CD14-positive monocyte (primary cell): ENCODE measurements around the gene ITSN1. TPM values are rescaled to one million over a fixed set of nuclear protein-coding genes. Genes with fewer than 3 reads are reported as not detected.

ENCODE experiments used
- DNase-seq, 3 donors: peaks; one replicate each; pipeline ENCODE4 v3.0.0-alpha.2; 2011 to 2022
- H2AFZ ChIP-seq: 2 replicates; pipeline ENCODE4 v1.6.0; 2012; ENCODE audit warnings: mild to moderate bottlenecking, low read depth, low read length, inconsistent platforms; ENCODE audit not compliant: insufficient read depth, poor library complexity, severe bottlenecking
- H3K27ac ChIP-seq, 2 donors: 1 replicate in 1 of 2; 2 replicates in 1 of 2; pipeline ENCODE4 v1.5.1; 2012 to 2013; ENCODE audit warnings: low read length in 2 of 2, control low read depth in 1 of 2, inconsistent platforms in 1 of 2, low read depth in 1 of 2, mild to moderate bottlenecking in 1 of 2
- H3K27me3 ChIP-seq, 2 donors: one replicate each; pipeline versions ENCODE4 v1.6.0 to v1.6.1; 2011 to 2013; ENCODE audit warnings: low read length in 2 of 2; ENCODE audit not compliant: control insufficient read depth in 2 of 2, insufficient read depth in 2 of 2
- H3K36me3 ChIP-seq, 2 donors: replicated peaks in 1 of 2; 1 replicate in 1 of 2; 2 replicates in 1 of 2; pipeline versions ENCODE4 v1.5.1 to v1.6.1; 2012 to 2013; ENCODE audit warnings: low read length in 2 of 2, control low read depth in 1 of 2, inconsistent platforms in 1 of 2, mild to moderate bottlenecking in 1 of 2; ENCODE audit not compliant: insufficient read depth in 2 of 2, control insufficient read depth in 1 of 2
- H3K4me1 ChIP-seq, 2 donors: 1 replicate in 1 of 2; 2 replicates in 1 of 2; pipeline versions ENCODE4 v1.5.1 to v1.6.1; 2012 to 2013; ENCODE audit warnings: low read length in 2 of 2, control low read depth in 1 of 2, inconsistent platforms in 1 of 2, mild to moderate bottlenecking in 1 of 2, moderate library complexity in 1 of 2; ENCODE audit not compliant: insufficient read depth in 2 of 2, control insufficient read depth in 1 of 2
- H3K4me2 ChIP-seq: replicated peaks from 2 replicates; pipeline ENCODE3; 2012; ENCODE audit warnings: low read length, moderate library complexity, mild to moderate bottlenecking; ENCODE audit not compliant: poor library complexity, severe bottlenecking; ENCODE audit errors: extremely low read depth
- H3K4me3 ChIP-seq, 3 experiments: fragments of 200-600 bp in 1 of 3; sonication (generic) in 1 of 3; replicated peaks in 1 of 3; 1 replicate in 2 of 3; 2 replicates in 1 of 3; pipeline ENCODE4 v1.5.1; 2011 to 2013; ENCODE audit warnings: low read length in 3 of 3, mild to moderate bottlenecking in 3 of 3, control low read depth in 2 of 3, low read depth in 2 of 3, inconsistent platforms in 1 of 3, moderate library complexity in 1 of 3
- H3K79me2 ChIP-seq: 2 replicates; pipeline ENCODE4 v1.6.0; 2012; ENCODE audit warnings: mild to moderate bottlenecking, control low read depth, inconsistent platforms, low read length, moderate library complexity; ENCODE audit not compliant: insufficient read depth
- H3K9ac ChIP-seq: 2 replicates; pipeline ENCODE4 v1.6.0; 2017; ENCODE audit warnings: low read length, mild to moderate bottlenecking; ENCODE audit not compliant: insufficient read depth, poor library complexity, severe bottlenecking
- H3K9me3 ChIP-seq, 2 donors: replicated peaks in 1 of 2; 1 replicate in 1 of 2; 2 replicates in 1 of 2; pipeline versions ENCODE4 v1.5.1 to v1.6.1; 2012 to 2013; ENCODE audit warnings: low read length in 2 of 2, control low read depth in 1 of 2; ENCODE audit not compliant: control insufficient read depth in 1 of 2, insufficient read depth in 1 of 2
- H4K20me1 ChIP-seq: 2 replicates; pipeline ENCODE4 v1.6.0; 2012; ENCODE audit warnings: mild to moderate bottlenecking, low read length, control low read depth, moderate library complexity; ENCODE audit not compliant: insufficient read depth
- H3K27ac Mint-ChIP-seq, 7 donors: one replicate each; pipeline ENCODE4 v1.8.0; 2020; ENCODE audit warnings: mild to moderate bottlenecking in 7 of 7, mixed read lengths in 7 of 7, moderate library complexity in 6 of 7, inconsistent platforms in 2 of 7
- H3K27me3 Mint-ChIP-seq, 3 donors: one replicate each; pipeline ENCODE4 v1.8.0; 2021 to 2022; ENCODE audit warnings: low read depth in 3 of 3, mild to moderate bottlenecking in 3 of 3, mixed read lengths in 3 of 3, moderate library complexity in 3 of 3, inconsistent platforms in 1 of 3
- H3K36me3 Mint-ChIP-seq, 2 donors: one replicate each; pipeline ENCODE4 v1.8.0; 2020; ENCODE audit warnings: mixed read lengths in 2 of 2, inconsistent platforms in 1 of 2, mild to moderate bottlenecking in 1 of 2
- H3K4me1 Mint-ChIP-seq: one replicate; pipeline ENCODE4 v1.8.0; 2020; ENCODE audit warnings: mild to moderate bottlenecking, mixed read lengths
- H3K4me3 Mint-ChIP-seq, 2 donors: one replicate each; pipeline ENCODE4 v1.8.0; 2020; ENCODE audit warnings: mild to moderate bottlenecking in 2 of 2, mixed read lengths in 2 of 2, moderate library complexity in 1 of 2
- H3K9me3 Mint-ChIP-seq, 7 donors: one replicate each; pipeline ENCODE4 v1.8.0; 2020 to 2022; ENCODE audit warnings: mixed read lengths in 7 of 7, mild to moderate bottlenecking in 6 of 7, moderate library complexity in 6 of 7, inconsistent platforms in 2 of 7
- CTCF ChIP-seq: fragments of 200-600 bp; IDR thresholded peaks from one replicate; pipeline ENCODE4 v1.8.0; 2022; ENCODE audit warnings: antibody characterized with exemption, mild to moderate bottlenecking
- WGBS: methylation state at CpG from one replicate; pipeline ENCODE4 v1.1.5; 2013; ENCODE audit warnings: missing lambda C conversion rate; ENCODE audit not compliant: insufficient coverage; 5-methylcytosine and 5-hydroxymethylcytosine counted together
- intact Hi-C, 2 donors: fragments of 100-400 bp; cut with micrococcal nuclease; formaldehyde crosslinking; loops; one replicate each; pipeline versions ENCODE4 v1.15.0 to v1.15.1; 2023
- polyA plus RNA-seq, 3 donors: library from polyadenylated mRNA; depleted of rRNA in 1 of 3; unstranded in 2 of 3; stranded (reverse) in 1 of 3; fragments of 300-500 nt in 2 of 3; fragments of >200 nt in 1 of 3; fragmentation: Illumina TruSeq in 2 of 3; gene quantifications; 1 replicate in 2 of 3; 2 replicates in 1 of 3; pipeline ENCODE4 v1.2.3, GENCODE V29; 2012 to 2021

ITSN1 gene
- polyA plus RNA-seq, 3 donors, result 4.7 to 10.3 (median 5.1) TPM

- Histone ChIP-seq H3K4me2 (no peak overlapping the region), H3K79me2 (no peaks in the 10 kb centered on the region), H3K36me3 (no peaks in the 10 kb centered on the region), H3K27ac (no peak overlapping the region), H3K4me1 (peaks cover 23 to 34% of the 10 kb centered on the region in 2 donors), H3K9me3 (no peaks in the 10 kb centered on the region), H3K9ac (no peak overlapping the region), H2AFZ (no peak overlapping the region), H4K20me1 (no peaks in the 10 kb centered on the region), H3K27me3 (no peaks in the 10 kb centered on the region), H3K4me3 (no peak overlapping the region)
- Mint-ChIP-seq H3K27ac (peak overlapping the region in 6 of 7 donors; percentile 46 to 92 (median 84)), H3K36me3 (peaks cover 0 to 2% of the 10 kb centered on the region in 2 donors), H3K27me3 (no peaks in the 10 kb centered on the region), H3K4me3 (no peak overlapping the region), H3K4me1 (peaks cover 48% of the 10 kb centered on the region), H3K9me3 (no peaks in the 10 kb centered on the region)
- 21% methylated on average over 2 of the region's 3 CpGs for WGBS
- no peak for TF ChIP-seq CTCF
- no peak for DNase-seq
- intact Hi-C loops, result loop anchor here (5.0 kb wide), 3 partner anchors 39 to 139 kb away; no protein-coding TSS in a partner anchor
These were observed 296.1 kb downstream of the ITSN1 start for GRCh38 chr21:33938381-33938780.

GRCh38 chr21:33939226-33939625, 296.9 kb downstream of the ITSN1 start:
- H3K27ac Mint-ChIP-seq, result peak overlapping the region in 5 of 7 donors; percentile 33 to 89 (median 46)
- H3K79me2 ChIP-seq, result no peaks in the 10 kb centered on the region
- peaks cover 48% of the 10 kb centered on the region for H3K4me1 Mint-ChIP-seq
- peaks cover 0 to 5% (median 0%) of the 10 kb centered on the region in 7 donors for H3K9me3 Mint-ChIP-seq
- intact Hi-C loops, result loop anchor here (5.0 kb wide), 3 partner anchors 38 to 138 kb away; no protein-coding TSS in a partner anchor
- peaks cover 0 to 2% (median 0%) of the 10 kb centered on the region in 3 donors for H3K27me3 Mint-ChIP-seq
- H3K9ac ChIP-seq, result no peak overlapping the region
- H2AFZ ChIP-seq, result no peak overlapping the region
- no peak for DNase-seq
- H3K4me1 ChIP-seq, result peaks cover 23 to 34% of the 10 kb centered on the region in 2 donors
- TF ChIP-seq CTCF, result no peak
- no peaks in the 10 kb centered on the region for H3K36me3 ChIP-seq
- H3K27me3 ChIP-seq, result no peaks in the 10 kb centered on the region
- 100% methylated on average over 1 of the region's 3 CpGs for WGBS
- no peaks in the 10 kb centered on the region for H4K20me1 ChIP-seq
- H3K4me3 ChIP-seq, result no peak overlapping the region
- no peak overlapping the region for H3K4me3 Mint-ChIP-seq
- H3K27ac ChIP-seq, result no peak overlapping the region
- no peak overlapping the region for H3K4me2 ChIP-seq
- H3K9me3 ChIP-seq, result no peaks in the 10 kb centered on the region
- H3K36me3 Mint-ChIP-seq, result peaks cover 0 to 3% of the 10 kb centered on the region in 2 donors
